PC-3 (cell line): ENCODE results near the gene DDX10. TPM values are rescaled to one million over a fixed set of nuclear protein-coding genes. Genes with fewer than 3 reads are reported as not detected.

Experiments
- ATAC-seq: fragments of 200-7000 bp; cut with Tn5 transposase; 2 replicates; pipeline ENCODE4 v1.9.1; 2020; ENCODE audit warnings: mild to moderate bottlenecking, moderate library complexity
- BruUV-seq: library from RNA; stranded (reverse); fragments of 400-500 nt; replicated peaks from 2 replicates; lab custom pipeline; 2021; lab: Mats Ljungman, UMichigan
- CTCF ChIA-PET: fragments of 300-600 bp; sonication (Branson Sonifier 250); formaldehyde crosslinking; loops from one replicate; lab custom pipeline; 2022; ENCODE audit warnings: antibody characterized with exemption; lab: Charles Lee
- POLR2A ChIA-PET: fragments of 300-600 bp; sonication (Branson Sonifier 250); formaldehyde crosslinking; loops from one replicate; lab custom pipeline; 2022; ENCODE audit warnings: antibody characterized with exemption; ENCODE audit not compliant: unreplicated experiment; lab: Charles Lee
- DNase-seq: peaks from one replicate; pipeline ENCODE4 v3.0.0-alpha.2; 2015
- H2AFZ ChIP-seq: fragments of 300-600 bp; sonication (generic); 2 replicates; pipeline ENCODE4 v1.6.0; 2016; ENCODE audit warnings: antibody characterized with exemption, low read length
- H3F3A ChIP-seq: fragments of 300-600 bp; sonication (generic); one replicate; pipeline ENCODE4 v1.6.0; 2017; ENCODE audit warnings: antibody characterized with exemption, low read length, control low read depth, mild to moderate bottlenecking; ENCODE audit not compliant: unreplicated experiment
- H3K27ac ChIP-seq: fragments of 300-600 bp; sonication (generic); 2 replicates; pipeline ENCODE4 v1.5.1; 2016; ENCODE audit warnings: mild to moderate bottlenecking, low read length
- H3K27me3 ChIP-seq: fragments of 300-600 bp; sonication (generic); 2 replicates; pipeline ENCODE4 v1.6.1; 2016; ENCODE audit warnings: low read length, mixed read lengths
- H3K36me3 ChIP-seq: fragments of 300-600 bp; sonication (generic); 2 replicates; pipeline ENCODE4 v1.6.1; 2016; ENCODE audit warnings: low read depth, mixed run types, low read length, mixed read lengths
- H3K4me1 ChIP-seq: fragments of 300-600 bp; sonication (generic); 2 replicates; pipeline ENCODE4 v1.5.1; 2016; ENCODE audit warnings: low read length; ENCODE audit not compliant: insufficient read depth
- H3K4me2 ChIP-seq: fragments of 300-600 bp; sonication (generic); 2 replicates; pipeline ENCODE4 v1.6.0; 2016; ENCODE audit warnings: low read length
- H3K4me3 ChIP-seq: fragments of 300-600 bp; sonication (generic); 2 replicates; pipeline ENCODE4 v1.5.1; 2016; ENCODE audit warnings: mild to moderate bottlenecking, low read length, mixed read lengths
- H3K79me2 ChIP-seq: fragments of 300-600 bp; sonication (generic); 2 replicates; pipeline ENCODE4 v1.6.1; 2017; ENCODE audit warnings: low read length, mixed read lengths
- H3K9ac ChIP-seq: fragments of 300-600 bp; sonication (generic); 2 replicates; pipeline ENCODE4 v1.6.0; 2016; ENCODE audit warnings: mild to moderate bottlenecking, low read length
- H3K9me2 ChIP-seq: fragments of 300-600 bp; sonication (generic); replicated peaks from 2 replicates; pipeline ENCODE4 v1.6.1; 2016; ENCODE audit warnings: mixed run types, low read length, mixed read lengths
- H3K9me3 ChIP-seq: fragments of 300-600 bp; sonication (generic); 2 replicates; pipeline ENCODE4 v1.6.1; 2016; ENCODE audit warnings: low read length, mixed read lengths
- H4K20me1 ChIP-seq: fragments of 300-600 bp; sonication (generic); 2 replicates; pipeline ENCODE4 v1.6.1; 2016; ENCODE audit warnings: low read length, mixed read lengths
- CTCF ChIP-seq: fragments of 300-600 bp; sonication (generic); conservative IDR thresholded peaks from 2 replicates; pipeline ENCODE4 v1.5.1; 2017; ENCODE audit warnings: antibody characterized with exemption, low read depth, mild to moderate bottlenecking, low read length
- EZH2 ChIP-seq: fragments of 300-600 bp; sonication (generic); IDR thresholded peaks from one replicate; pipeline ENCODE4 v1.6.1; 2017; ENCODE audit warnings: antibody characterized with exemption, mild to moderate bottlenecking, low read length; ENCODE audit not compliant: unreplicated experiment
- EZH2phosphoT487 ChIP-seq: fragments of 300-600 bp; sonication (generic); IDR thresholded peaks from 2 replicates; pipeline ENCODE4 v1.6.1; 2018; ENCODE audit warnings: mild to moderate bottlenecking, antibody characterized with exemption, low read length, borderline replicate concordance
- intact Hi-C: fragments of 100-400 bp; cut with micrococcal nuclease; formaldehyde crosslinking; loops from 2 replicates; pipeline ENCODE4 v1.9.0; 2023
- total RNA-seq: library from RNA; depleted of rRNA; stranded (reverse); fragments of >200 nt; gene quantifications from 2 replicates; pipeline ENCODE4 v1.2.3, GENCODE V29; 2014

The DDX10 gene
- total RNA-seq, 1 experiment from 2014 or later: 55.2 TPM

- CTCF ChIA-PET: no interaction called here
- H3K9me2 ChIP-seq: no peaks in the 10 kb centered on the region
- DNase-seq (no peak), ATAC-seq (no peak)
- H3K27me3 ChIP-seq: no peaks in the 10 kb centered on the region
- H3K9me3 ChIP-seq: no peaks in the 10 kb centered on the region
- TF ChIP-seq EZH2phosphoT487: no peak
- no peak for TF ChIP-seq CTCF
- no peak for TF ChIP-seq EZH2
- H3K27ac ChIP-seq: no peak overlapping the region
- no peaks in the 10 kb centered on the region for H3K79me2 ChIP-seq
- no peak overlapping the region for H3K4me2 ChIP-seq
- intact Hi-C loops: no loop called here
- no TSS peak for BruUV-seq
- peaks cover 27% of the 10 kb centered on the region for H3K4me1 ChIP-seq
- H3K36me3 ChIP-seq: no peaks in the 10 kb centered on the region
- H3K9ac ChIP-seq: no peak overlapping the region
- H3F3A ChIP-seq: no peaks in the 10 kb centered on the region
- no peak overlapping the region for H3K4me3 ChIP-seq
- no peak overlapping the region for H2AFZ ChIP-seq
- POLR2A ChIA-PET: no interaction called here
- H4K20me1 ChIP-seq: no peaks in the 10 kb centered on the region
Measured at GRCh38 chr11:108882211-108882831, 217.5 kb downstream of the DDX10 start.

- H3K9me2 ChIP-seq: no peaks in the 10 kb centered on the region
- no peaks in the 10 kb centered on the region for H3K27me3 ChIP-seq
- no peak overlapping the region for H3K4me3 ChIP-seq
- peaks cover 28% of the 10 kb centered on the region for H3K4me1 ChIP-seq
- BruUV-seq: no TSS peak
- intact Hi-C loops: no loop called here
- no peaks in the 10 kb centered on the region for H4K20me1 ChIP-seq
- H3F3A ChIP-seq: no peaks in the 10 kb centered on the region
- no peaks in the 10 kb centered on the region for H3K36me3 ChIP-seq
- H3K27ac ChIP-seq: peak overlapping the region; percentile 36
- peak; percentile 15; the same call in 1 of the 2 replicates for ATAC-seq
- peak overlapping the region; percentile 1; the same call in 1 of the 2 replicates for H3K4me2 ChIP-seq
- no peak overlapping the region for H2AFZ ChIP-seq
- DNase-seq: no peak
- CTCF ChIA-PET: no interaction called here
- no peaks in the 10 kb centered on the region for H3K79me2 ChIP-seq
- H3K9ac ChIP-seq: 0 out of 2 replicates have a peak overlapping the region, but pooled peaks have one; percentile 1
- H3K9me3 ChIP-seq: no peaks in the 10 kb centered on the region
- POLR2A ChIA-PET: interaction anchor here (0.6 kb wide), 1 partner anchor 1560 kb away, joined by 4 read pairs; no protein-coding TSS in a partner anchor
- TF ChIP-seq EZH2phosphoT487 (no peak), EZH2 (no peak), CTCF (no peak)
Measured at GRCh38 chr11:108886005-108886659, 221.3 kb downstream of the DDX10 start.

- POLR2A ChIA-PET: no interaction called here
- CTCF ChIA-PET: no interaction called here
Measured at GRCh38 chr11:108886660-108887009, 221.8 kb downstream of the DDX10 start.

More at GRCh38 chr11:108886660-108887009, 221.8 kb downstream of the DDX10 start:
- H3K4me1 ChIP-seq: peaks cover 23% of the 10 kb centered on the region
- H2AFZ ChIP-seq: no peak overlapping the region
- H3K9ac ChIP-seq: no peak overlapping the region
- no peaks in the 10 kb centered on the region for H3F3A ChIP-seq
- H3K4me2 ChIP-seq: peak overlapping the region; percentile 1; the same call in 1 of the 2 replicates
- no peaks in the 10 kb centered on the region for H3K9me2 ChIP-seq
- BruUV-seq: no TSS peak
- H3K4me3 ChIP-seq: no peak overlapping the region
- intact Hi-C loops: no loop called here
- H3K36me3 ChIP-seq: no peaks in the 10 kb centered on the region
- DNase-seq: peak; percentile 61
- H4K20me1 ChIP-seq: no peaks in the 10 kb centered on the region
- peak; percentile 62 for ATAC-seq
- H3K9me3 ChIP-seq: no peaks in the 10 kb centered on the region
- TF ChIP-seq EZH2 (no peak), CTCF (no peak), EZH2phosphoT487 (no peak)
- H3K27ac ChIP-seq: peak overlapping the region; percentile 36
- no peaks in the 10 kb centered on the region for H3K27me3 ChIP-seq
- no peaks in the 10 kb centered on the region for H3K79me2 ChIP-seq
